ENCODE measurements around the gene AP3B1.

The AP3B1 gene

GRCh38 chr5:78287833-78288232 is 6.7 kb downstream of the AP3B1 start:
- no peak for DNase-seq

GRCh38 chr5:78287169-78287568 is 7.3 kb downstream of the AP3B1 start:
- no peak for DNase-seq

- no peak for DNase-seq
Observed at GRCh38 chr5:78286290-78286689, 8.2 kb downstream of the AP3B1 start.

GRCh38 chr5:78283802-78284201 is 10.7 kb downstream of the AP3B1 start:
- no peak for DNase-seq

DNA sequence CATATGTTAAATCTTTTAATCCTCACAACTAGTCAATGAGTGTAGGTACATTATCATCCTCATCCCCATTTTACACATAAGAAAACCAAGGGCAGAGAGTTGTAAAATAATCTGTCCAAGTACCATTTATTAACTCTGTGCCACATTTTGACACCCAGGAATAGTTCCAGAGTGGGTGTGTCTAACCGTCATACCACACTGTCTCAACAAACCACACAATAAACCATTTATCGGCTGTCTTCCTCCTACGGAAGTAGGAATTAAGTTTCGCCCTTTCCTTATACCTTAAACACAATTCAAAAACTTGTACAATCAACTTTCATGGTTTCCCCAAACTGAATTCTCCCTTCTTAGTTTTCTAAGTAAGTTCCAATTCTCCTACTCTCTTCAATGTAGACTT is 11.4 kb downstream of the AP3B1 start:
- no peak for DNase-seq

DNA sequence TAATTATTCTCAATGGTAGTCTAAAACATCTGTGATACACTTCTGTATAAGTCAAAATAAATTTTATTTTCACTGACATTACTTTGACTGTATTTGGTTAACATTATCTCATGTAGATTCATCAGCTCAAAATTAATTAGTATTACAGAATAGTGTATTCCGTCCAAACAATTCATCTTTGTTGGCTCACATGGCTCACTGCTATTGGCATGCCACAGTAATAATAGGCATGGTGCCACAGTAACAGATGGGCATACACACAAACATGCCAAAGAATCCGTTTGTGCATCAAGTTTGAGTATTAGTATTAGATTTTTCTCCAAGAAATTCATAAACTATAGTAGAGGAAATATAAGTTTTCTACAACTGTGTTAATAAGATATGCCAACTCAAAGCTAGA is 14.2 kb downstream of the AP3B1 start:
- no peak for DNase-seq

DNA sequence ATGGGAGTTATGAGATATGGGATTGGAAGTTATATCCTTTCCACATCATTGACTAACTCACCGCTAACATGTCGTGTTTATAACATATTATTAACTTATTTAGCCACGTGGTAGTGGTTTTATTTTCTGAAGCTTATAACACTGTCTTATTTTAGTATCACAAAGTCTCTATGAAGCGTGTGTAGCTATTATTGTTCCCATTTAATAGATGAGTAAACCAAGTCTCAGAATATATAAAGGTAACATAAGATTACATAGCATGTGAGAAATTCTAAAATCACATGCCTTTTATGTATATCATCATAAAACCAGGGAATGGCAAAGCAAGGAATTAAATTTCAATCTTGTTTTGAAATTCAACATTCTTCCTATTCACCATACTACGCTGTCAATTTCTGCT is 15.3 kb downstream of the AP3B1 start:
- no peak for DNase-seq

GRCh38 chr5:78277715-78278114 is 16.8 kb downstream of the AP3B1 start:
- no peak for DNase-seq

GRCh38 chr5:78275998-78276543 is 18.4 kb downstream of the AP3B1 start:
- DNase-seq, result no peak

DNA sequence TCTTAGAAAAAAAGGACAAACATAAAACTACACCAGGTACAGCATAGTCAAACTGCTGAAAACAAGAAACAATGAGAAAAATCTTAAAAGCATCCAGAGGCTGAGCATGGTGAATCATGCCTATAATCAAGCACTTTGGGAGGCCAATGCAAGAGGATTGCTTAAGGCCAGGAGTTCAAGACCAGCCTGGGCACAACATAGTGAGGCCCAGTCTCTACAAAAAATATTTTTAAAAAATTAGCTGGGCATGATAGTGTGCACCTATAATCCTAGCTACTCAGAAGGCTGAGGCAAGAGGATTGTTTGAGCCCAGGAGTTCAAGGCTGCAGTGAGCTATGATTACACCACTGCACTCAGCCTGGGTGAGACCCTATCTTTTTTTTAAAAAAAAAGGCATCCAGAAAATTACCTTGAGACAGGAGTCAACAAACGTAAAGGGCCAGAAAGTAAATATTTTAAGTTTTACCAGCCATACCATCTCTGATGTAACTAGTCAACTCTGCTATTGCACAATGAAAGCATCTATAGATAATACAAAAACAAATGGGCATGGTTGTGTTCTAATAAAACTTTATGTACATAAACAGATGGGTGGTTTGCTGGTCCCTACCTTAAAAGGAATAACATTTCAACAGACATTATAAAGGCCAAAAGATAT is 19.8 kb downstream of the AP3B1 start:
- no peak for DNase-seq

GRCh38 chr5:78273436-78273835 is 21.1 kb downstream of the AP3B1 start:
- no peak for DNase-seq

- no peak for DNase-seq
Observed at GRCh38 chr5:78271766-78272165, 22.7 kb downstream of the AP3B1 start.

DNA sequence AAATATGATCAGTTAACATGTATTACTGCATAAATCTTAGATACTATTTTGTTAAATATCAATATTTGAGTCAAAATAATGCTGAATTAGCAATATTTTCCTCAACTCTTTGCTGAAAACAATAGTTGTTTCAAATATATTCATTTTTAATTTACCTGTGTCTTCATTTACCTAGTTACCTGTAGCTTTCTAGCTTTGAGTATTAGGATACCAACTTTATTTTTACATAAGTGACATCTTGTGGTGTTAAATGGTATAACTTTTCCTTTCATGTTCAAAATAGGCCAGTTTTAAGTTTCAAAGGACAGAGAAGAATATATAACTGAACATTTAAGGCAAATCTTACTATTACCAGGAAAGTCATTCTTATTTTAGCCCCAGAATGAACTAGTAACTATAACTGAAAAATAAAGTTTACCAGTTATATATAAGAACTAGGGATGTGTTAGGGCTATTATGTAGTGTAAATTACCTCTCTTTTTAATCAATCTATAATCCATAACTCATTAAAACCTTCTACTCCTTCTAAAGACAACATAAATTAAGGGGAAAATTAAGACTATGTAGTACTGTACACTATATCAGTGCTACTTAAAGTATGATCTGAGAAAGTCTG is 25.3 kb downstream of the AP3B1 start:
- DNase-seq, result peak; percentile 30

- no peak for DNase-seq
Observed at GRCh38 chr5:78268356-78268755, 26.1 kb downstream of the AP3B1 start.

DNA sequence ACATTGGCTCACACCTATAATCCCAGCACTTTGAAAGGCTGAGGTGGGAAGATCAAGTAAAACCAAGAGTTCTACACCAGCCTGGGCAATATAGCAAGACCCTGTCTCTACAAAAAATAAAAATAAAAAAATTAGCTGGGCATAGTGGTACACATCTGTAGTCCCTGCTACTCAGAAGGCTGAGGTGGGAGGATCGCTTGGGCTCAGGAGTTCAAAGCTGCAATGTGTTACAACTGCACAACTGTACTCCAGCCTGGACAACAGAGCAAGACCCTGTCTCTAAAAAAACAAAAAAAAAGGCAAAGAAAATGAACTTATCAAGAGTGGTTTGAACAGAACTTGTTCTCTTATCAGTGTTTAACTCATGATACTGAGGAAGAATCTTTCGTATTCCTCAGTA is 29.3 kb downstream of the AP3B1 start:
- no peak for DNase-seq

DNA sequence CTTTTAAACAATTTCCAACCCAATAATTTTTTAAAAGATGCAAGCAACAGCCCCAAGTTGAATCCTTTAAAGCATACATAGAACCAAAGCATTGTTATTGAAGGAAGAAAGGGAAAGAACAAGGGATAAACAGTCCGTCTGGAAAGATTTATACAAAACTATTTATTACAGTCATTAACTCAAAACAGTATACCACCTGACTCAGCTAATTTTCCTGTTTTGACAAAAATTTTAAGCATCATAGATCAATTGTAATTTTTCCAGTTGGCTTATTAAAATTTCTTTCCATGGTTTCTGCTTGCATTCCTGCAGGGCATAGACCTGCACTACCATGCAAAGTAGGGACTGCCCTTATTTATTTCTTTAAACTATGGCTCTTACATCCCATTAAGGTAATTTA is 29.9 kb downstream of the AP3B1 start:
- DNase-seq, result no peak

GRCh38 chr5:78260771-78261170 is 33.7 kb downstream of the AP3B1 start:
- no peak for DNase-seq

DNA sequence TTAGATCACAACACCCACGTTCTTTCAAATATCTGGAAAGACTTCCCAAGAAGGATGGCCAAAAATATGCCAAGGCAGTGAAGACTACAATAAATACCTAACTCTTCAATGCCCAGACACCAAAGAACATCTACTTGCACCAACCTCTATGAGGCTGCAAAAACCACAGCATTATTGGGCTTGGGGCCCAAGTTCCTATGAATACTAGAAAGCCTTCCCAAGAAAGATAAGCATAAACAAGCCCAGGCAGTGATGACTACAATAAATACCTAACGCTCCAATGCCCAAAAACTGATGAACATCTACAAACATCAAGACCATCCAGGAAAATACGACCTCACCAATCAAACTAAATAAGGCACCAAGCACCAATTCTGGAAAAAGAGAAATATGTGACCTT is 41.3 kb downstream of the AP3B1 start:
- no peak for DNase-seq

GRCh38 chr5:78252715-78253114 is 41.8 kb downstream of the AP3B1 start:
- DNase-seq, result no peak

- DNase-seq, result no peak
Observed at GRCh38 chr5:78251663-78252284, 42.7 kb downstream of the AP3B1 start.

GRCh38 chr5:78245136-78245535 is 49.4 kb downstream of the AP3B1 start:
- no peak for DNase-seq

DNA sequence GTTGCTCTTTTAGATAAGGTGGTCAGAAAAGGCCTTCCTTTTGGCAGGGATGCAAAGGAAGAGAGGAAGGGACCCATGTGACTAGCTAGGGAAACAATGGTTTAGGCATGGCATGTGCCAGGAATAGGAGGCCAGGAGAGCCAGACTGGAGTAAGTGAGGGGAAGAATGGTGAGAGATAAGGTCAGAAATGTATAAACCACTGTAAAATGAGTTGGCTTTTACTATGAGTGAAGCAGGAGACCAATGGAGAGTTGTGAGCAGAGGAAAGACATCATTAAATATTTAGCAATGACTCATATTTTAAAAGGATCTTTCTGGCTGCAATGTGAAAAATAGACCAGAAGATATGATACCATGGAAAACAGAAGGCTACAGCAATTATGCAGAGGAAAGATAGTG is 50.9 kb downstream of the AP3B1 start:
- no peak for DNase-seq

DNA sequence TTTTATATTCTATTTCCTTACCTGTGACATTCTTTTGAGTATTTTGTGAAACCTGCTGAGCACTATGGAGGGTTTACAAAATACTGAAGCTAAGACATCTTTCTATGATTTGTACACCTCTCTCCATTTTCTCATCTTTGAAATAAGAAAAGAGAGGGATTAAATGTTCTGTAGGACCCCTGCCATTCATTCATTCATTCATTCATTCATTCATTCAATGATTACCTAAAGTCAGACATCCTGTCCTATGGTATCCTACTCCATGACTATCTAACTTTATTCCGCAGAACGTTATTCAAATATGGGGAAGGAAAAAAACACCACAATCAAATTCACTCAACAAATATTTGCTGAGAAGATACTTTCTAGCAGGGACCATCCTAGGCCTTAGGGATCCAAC is 51.4 kb downstream of the AP3B1 start:
- no peak for DNase-seq

GRCh38 chr5:78242001-78242400 is 52.5 kb downstream of the AP3B1 start:
- DNase-seq, result no peak
